Peyer's patch (tissue), 4 donors: ENCODE measurements around the gene LGI2.

Source experiments
- CTCF ChIP-seq, 6 experiments: fragments of 450-650 bp in 4 of 6; fragments of 200-600 bp in 2 of 6; sonication (generic) in 1 of 6; IDR thresholded peaks; one replicate each; pipeline ENCODE4 v1.5.1; 2017 to 2019; ENCODE audit warnings: antibody characterized with exemption in 6 of 6, mild to moderate bottlenecking in 3 of 6, moderate library complexity in 1 of 6
- POLR2A ChIP-seq, 2 donors: fragments of 450-650 bp; IDR thresholded peaks; one replicate each; pipeline ENCODE4 v1.5.1; 2017; ENCODE audit warnings: antibody characterized with exemption in 2 of 2, mild to moderate bottlenecking in 2 of 2, moderate library complexity in 2 of 2

- TF ChIP-seq CTCF (IDR thresholded peaks at IDR 0.05): no peak
- TF ChIP-seq POLR2A (IDR thresholded peaks at IDR 0.05): no peak
Observed at GRCh38 chr4:25000639-25001038, 30.1 kb downstream of the LGI2 start.
